ENCODE results near the gene TBXAS1. TPM values are rescaled to one million over a fixed set of nuclear protein-coding genes. Genes with fewer than 3 reads are reported as not detected.

TBXAS1 gene
- total and polyA plus RNA-seq, 8 donors, result 0.74 to 18.4 (median 2.2) TPM

- no peak for FAIRE-seq
- 70 to 78% methylated on average over 2 of the region's 2 CpGs for WGBS, 2 donors
- Histone ChIP-seq H3K27me3 (no peaks in the 10 kb centered on the region), H3K36me3 (no peaks in the 10 kb centered on the region), H3K9me3 (no peaks in the 10 kb centered on the region), H3K27ac (no peak overlapping the region), H3K4me1 (no peaks in the 10 kb centered on the region), H3K4me3 (no peak overlapping the region)
- TF ChIP-seq CTCF (IDR thresholded peaks at IDR 0.05), result no peak
- no peak for DNase-seq
- ATAC-seq, result no peak
- intact Hi-C loops (cut with DNase I), result no loop called here
Measured at GRCh38 chr7:140067052-140067451, 238.0 kb downstream of the TBXAS1 start.

- Histone ChIP-seq H3K4me3 (no peak overlapping the region), H3K4me1 (no peaks in the 10 kb centered on the region), H3K27me3 (no peaks in the 10 kb centered on the region), H3K36me3 (no peaks in the 10 kb centered on the region), H3K9me3 (no peaks in the 10 kb centered on the region), H3K27ac (no peak overlapping the region)
- no peak for TF ChIP-seq CTCF (IDR thresholded peaks at IDR 0.05)
- DNase-seq (no peak), ATAC-seq (no peak), FAIRE-seq (no peak)
- 54 to 63% methylated on average over 2 of the region's 2 CpGs for WGBS, 2 donors
- intact Hi-C loops (cut with DNase I), result no loop called here
Measured at GRCh38 chr7:140068033-140068432, 239.0 kb downstream of the TBXAS1 start.

GRCh38 chr7:140069298-140069949 is 240.4 kb downstream of the TBXAS1 start:
- Histone ChIP-seq H3K36me3 (no peaks in the 10 kb centered on the region), H3K4me1 (no peaks in the 10 kb centered on the region), H3K4me3 (no peak overlapping the region), H3K9me3 (no peaks in the 10 kb centered on the region), H3K27me3 (no peaks in the 10 kb centered on the region), H3K27ac (no peak overlapping the region)
- no peak for TF ChIP-seq CTCF (IDR thresholded peaks at IDR 0.05)
- DNase-seq (no peak), ATAC-seq (no peak), FAIRE-seq (no peak)
- WGBS, 2 donors, result 95 to 96% methylated on average over 4 of the region's 4 CpGs
- intact Hi-C loops (cut with DNase I), result no loop called here

Other genes with a start within 250 kb of the TBXAS1 start
- 10 to 100 TPM; 21.4 to 49.0 (median 26.5) TPM for gene HIPK2, start 51.3 kb upstream of the TBXAS1 start, total RNA-seq
- 1 to 10 TPM; 6.7 to 9.8 TPM for gene HIPK2, start 51.3 kb upstream of the TBXAS1 start, polyA plus RNA-seq
- 10 to 100 TPM; 10.8 to 34.8 (median 21.3) TPM for gene PARP12, start 233.7 kb downstream of the TBXAS1 start, total RNA-seq
- 10 to 100 TPM; 26.9 to 30.8 TPM for gene PARP12, start 233.7 kb downstream of the TBXAS1 start, polyA plus RNA-seq